Measurements from ENCODE around the gene C4BPB.

Gene C4BPB

DNA sequence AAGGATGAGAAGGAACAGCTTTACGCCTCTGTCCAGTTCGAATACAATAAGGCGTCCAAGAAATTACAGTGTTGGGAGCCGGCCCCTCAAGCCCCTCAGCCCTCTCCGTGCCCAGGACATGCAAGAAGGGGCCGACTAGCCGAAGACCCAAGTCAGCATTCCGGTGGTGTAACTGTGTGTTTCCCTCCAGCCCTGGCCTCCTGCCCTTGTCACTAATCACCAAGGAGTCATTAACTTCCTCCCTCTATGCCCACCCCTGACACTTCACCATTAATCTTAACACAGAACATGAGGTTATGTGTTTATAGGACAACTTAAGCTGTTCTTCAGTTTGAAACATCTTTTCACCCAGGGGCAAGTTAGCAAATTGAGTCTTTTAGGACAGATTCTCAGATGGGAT is 16.4 kb upstream of the C4BPB start:
- TF ChIP-seq, protein P1, sequence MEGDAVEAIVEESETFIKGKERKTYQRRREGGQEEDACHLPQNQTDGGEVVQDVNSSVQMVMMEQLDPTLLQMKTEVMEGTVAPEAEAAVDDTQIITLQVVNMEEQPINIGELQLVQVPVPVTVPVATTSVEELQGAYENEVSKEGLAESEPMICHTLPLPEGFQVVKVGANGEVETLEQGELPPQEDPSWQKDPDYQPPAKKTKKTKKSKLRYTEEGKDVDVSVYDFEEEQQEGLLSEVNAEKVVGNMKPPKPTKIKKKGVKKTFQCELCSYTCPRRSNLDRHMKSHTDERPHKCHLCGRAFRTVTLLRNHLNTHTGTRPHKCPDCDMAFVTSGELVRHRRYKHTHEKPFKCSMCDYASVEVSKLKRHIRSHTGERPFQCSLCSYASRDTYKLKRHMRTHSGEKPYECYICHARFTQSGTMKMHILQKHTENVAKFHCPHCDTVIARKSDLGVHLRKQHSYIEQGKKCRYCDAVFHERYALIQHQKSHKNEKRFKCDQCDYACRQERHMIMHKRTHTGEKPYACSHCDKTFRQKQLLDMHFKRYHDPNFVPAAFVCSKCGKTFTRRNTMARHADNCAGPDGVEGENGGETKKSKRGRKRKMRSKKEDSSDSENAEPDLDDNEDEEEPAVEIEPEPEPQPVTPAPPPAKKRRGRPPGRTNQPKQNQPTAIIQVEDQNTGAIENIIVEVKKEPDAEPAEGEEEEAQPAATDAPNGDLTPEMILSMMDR (conservative IDR thresholded peaks at IDR 0.05) = no peak
- no peak for TF ChIP-seq ZFX (IDR thresholded peaks at IDR 0.05)

DNA sequence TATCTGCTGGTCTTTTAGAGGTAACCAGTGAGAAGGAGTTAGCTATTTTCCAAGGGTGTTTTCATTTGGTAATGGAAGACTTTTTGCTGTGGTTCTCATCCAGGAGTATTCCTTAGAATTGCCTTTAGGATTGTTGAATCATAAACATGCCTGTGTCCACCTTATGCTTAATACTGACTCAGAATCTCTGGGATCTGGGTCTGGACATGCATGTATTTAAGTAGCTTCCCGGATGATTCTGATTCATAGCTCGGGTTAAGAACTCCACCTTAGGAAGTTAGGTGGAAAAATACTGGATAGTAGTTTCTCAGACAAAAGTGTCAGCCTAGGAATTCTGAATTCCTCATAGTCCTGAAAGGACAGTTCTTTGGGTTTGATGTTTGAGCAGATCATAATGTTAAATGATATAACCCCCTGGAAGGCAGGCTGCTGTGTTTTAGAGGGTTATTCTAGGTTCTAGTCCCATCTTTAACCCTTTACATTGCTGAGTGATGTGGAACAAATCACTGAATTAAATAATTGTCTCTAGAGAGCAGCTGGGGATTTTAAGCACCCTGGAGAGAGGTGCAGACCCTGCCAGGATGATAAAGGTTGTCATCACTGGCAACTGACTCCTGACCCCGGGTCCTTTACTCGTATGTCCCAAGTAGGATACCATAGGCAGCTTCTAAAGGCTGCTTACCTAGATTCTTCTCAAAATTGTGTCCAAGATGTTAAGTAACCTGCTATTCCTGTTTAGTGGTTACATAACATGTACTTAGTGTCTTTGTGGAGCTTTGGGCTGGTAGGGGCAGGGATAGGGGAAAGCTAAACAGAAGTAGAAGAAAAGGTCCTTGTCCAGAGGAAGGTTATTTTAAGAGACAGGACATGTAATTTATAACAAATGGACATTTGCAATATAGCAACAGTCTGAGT is 14.5 kb upstream of the C4BPB start:
- TF ChIP-seq, protein P1 (conservative IDR thresholded peaks at IDR 0.05) = no peak
- no peak for TF ChIP-seq ZFX (IDR thresholded peaks at IDR 0.05)
- no peak overlapping the region for H3K27ac ChIP-seq

More for the DNA sequence above, 16.4 kb upstream of the C4BPB start:
- no peak overlapping the region for H3K27ac ChIP-seq

DNA sequence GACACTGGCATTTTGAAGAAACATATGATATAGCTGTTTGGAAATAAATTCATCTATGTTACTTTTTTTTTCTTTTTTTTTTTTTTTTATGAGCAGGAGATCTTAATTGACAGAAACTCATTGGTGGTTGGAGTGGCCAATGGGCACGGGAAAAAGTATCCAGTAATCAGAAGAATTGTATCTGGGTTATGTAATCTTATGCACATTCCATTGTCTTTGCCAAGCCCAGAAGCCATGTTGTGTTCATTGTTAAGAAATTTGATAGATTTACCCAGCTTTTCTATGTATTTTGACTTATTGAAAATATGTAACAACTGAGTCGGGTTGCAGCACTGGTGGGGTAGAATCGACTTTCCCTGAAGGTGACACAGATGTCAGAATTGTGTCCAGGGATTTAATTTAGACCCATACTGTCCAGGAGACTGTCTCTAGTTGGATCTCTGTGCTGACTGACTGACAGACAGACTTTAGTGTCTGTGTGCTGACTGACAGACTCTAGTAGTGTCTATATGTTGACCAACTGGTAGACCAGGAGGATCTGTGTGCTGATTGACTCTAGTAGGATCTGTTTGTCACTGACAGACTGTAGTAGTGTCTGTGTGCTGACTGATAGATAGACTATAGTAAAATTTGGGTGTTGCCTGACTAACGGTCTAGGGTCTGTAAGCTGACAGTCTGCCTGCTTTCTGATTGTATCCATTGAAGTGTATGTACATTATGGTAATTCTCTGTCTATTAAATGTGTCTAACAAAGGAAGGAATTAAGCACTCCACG is 12.3 kb upstream of the C4BPB start:
- TF ChIP-seq ZFX (IDR thresholded peaks at IDR 0.05) = no peak
- TF ChIP-seq, protein P1 (conservative IDR thresholded peaks at IDR 0.05) = no peak
- H3K27ac ChIP-seq = no peak overlapping the region

DNA sequence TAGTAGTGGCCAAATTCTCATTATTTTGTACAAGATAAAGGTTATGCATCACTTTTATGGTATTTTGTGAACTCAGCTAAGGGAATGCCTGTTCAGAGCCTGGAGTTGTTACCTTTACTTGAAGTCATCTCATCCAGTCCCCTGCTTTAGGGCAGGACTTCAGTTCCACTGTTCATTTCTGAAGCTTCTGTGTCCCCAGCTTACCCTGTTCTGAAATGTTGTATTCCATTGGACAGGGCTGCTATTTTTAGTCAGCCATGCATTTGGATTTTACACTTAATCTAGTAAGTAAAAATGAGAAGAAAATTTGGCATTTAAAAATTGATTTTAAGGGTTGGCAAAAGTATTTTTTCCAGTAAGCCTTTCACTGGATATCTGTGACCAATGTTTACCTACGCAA is 11.6 kb upstream of the C4BPB start:
- H3K27ac ChIP-seq = no peak overlapping the region
- no peak for TF ChIP-seq ZFX (IDR thresholded peaks at IDR 0.05)
- TF ChIP-seq, protein P1 (conservative IDR thresholded peaks at IDR 0.05) = no peak

DNA sequence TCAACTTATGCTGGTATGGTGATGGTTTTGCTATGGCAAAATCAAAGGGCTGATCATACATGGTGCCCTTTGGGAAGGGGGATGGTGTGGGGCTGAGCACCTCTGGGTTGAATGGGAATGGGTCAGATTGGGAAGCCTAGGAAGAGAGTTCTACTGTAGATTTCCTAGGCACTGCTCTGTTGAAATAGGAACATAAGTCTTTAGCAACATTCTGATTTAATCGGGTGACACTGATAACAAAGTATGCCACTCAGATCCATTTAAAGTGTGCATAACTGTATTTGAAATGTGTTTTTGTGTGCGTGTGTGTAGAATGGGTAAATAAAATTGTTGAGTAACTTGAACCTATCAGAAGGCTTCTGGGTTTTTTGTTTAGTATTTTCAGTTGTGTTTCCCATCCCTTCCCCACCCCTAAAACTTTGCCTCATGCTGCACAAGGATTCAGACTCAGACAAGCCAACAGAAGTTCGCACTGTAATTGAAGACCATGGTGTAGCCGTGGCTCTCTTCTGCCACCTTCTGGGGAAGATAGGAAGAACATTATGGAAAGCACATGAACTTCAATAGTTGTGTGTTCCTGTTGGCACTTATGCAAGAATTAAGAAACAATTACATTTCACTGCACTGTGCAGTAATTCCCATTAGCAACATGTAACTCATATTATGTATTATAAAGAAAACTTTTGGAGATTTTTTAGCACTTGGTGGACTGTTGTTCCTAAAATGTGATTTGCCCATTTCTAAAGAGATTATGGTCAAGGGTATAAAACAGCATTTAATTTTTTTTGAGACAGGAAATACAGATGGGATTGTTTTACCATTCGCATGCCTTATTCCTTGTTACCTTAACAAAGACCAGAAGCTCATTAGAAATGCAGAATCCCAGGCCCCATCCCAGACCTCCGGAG is 10.9 kb upstream of the C4BPB start:
- TF ChIP-seq, protein P1 (conservative IDR thresholded peaks at IDR 0.05) = peak; percentile 98
- TF ChIP-seq ZFX (IDR thresholded peaks at IDR 0.05) = no peak
- H3K27ac ChIP-seq = no peak overlapping the region

DNA sequence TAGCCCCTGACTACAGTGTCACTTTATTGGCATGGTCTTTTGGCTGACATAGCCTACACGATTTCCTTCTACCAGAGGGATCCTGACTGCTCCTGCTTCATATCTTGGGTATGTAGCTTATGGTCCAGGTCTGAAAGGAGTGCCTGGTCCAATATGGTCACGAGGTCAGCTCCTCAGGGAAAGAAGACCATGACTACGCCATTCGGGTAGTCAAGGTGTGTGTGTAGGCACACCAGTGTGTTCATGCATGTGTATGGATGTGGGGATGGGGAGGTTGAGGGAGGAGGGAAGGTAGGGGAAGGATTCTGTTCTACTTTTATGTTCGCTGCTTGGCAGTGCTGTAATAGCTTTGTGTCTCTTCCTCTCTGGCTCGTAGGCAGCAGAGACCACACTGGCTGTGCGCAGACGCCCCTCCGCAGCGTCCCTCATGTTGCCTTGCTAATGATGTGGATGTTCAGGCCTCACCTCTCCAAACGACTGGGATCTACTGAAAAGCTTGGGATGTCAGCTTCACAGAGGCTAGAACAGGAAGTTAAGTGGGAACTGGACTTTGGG is 10.0 kb upstream of the C4BPB start:
- H3K27ac ChIP-seq = no peak overlapping the region
- no peak for TF ChIP-seq ZFX (IDR thresholded peaks at IDR 0.05)
- TF ChIP-seq, protein P1 (conservative IDR thresholded peaks at IDR 0.05) = no peak

Data from C4-2B (cell line).